Measurements from ENCODE around the gene HYPK.

HYPK gene, protein sequence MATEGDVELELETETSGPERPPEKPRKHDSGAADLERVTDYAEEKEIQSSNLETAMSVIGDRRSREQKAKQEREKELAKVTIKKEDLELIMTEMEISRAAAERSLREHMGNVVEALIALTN

DNA sequence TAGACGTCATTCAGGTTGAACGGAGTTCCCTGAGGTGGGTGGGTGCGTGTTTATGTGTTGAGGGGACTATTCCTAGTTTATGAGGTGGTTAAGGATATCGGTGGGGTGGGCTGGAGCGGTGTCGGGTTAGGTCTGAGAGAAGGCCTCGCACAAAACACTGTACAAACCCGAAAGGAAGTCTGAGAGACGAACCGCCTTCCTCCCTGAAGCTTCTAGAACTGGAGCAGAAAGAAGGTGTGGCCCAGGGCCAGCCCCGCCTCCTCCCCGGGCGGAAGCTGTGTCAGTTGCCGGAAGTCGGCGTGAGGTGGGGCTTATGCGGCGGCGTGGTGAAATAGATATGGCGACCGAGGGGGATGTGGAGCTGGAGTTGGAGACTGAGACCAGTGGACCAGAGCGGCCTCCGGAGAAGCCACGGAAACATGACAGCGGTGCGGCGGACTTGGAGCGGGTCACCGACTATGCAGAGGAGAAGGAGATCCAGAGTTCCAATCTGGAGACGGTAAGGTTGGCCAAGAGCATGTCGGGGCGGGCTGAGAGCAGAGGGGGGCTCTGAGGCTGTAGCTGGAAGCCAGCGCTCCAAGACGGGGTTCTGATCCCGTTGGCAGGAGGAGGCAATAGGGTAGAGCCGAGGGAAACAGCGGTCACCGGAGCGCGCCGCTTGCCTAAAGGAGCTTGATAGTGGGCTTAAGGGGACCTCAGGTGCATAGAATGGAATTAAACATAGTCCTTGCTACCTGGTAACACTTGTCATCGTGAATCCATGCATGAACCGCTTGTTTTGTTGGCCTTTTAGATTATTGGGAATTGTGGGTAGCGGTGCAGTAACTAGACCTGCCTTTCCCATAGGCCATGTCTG is at the start of gene HYPK:
Gene HYPK, plus strand, starts transcription at position 314 of the 856 bp plus-strand sequence. Its CDS starts 24 bp downstream, at position 338.
- DNase-seq (ENCODE audit: low read depth in 2 of 2) = peak; percentile 84 to 85

DNA sequence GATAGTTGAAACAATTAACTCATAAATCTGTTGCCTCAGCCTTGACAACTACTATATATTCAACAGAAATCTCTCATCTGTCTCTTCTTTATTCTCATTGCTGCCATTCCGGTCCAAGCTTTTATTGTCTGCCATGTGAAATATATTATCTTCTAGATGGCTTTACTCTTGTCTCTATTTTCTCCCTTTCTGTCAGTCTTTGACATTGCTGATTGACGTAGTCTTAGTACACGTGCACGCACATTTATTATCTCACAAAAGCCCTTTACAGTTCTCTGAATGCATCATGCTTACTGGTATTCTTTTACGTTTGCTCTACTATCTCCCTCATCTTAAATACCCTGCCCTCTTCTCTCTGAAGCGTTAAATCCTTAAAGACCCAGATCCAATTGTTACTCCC is 48.5 kb upstream of the HYPK start:
- no peak for DNase-seq (ENCODE audit: low read depth in 2 of 2)

DNA sequence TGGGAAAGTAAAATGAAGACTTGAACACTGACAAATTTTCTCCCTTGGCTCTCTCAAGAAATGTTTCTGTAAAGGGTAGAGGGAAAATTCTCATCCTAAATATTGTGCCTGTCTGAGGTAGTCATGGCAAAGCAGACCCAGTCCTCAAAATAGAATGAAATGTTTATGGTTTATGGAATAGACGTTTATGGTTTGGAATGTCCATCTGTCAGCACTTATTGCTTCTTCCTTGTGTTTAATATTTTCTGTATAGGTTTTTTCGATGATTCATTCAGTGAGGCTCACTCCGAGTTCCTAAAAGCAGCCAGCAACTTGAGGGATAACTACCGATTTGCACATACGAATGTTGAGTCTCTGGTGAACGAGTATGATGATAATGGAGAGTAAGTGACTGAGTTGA is 37.6 kb upstream of the HYPK start:
- DNase-seq (ENCODE audit: low read depth in 2 of 2) = no peak

DNA sequence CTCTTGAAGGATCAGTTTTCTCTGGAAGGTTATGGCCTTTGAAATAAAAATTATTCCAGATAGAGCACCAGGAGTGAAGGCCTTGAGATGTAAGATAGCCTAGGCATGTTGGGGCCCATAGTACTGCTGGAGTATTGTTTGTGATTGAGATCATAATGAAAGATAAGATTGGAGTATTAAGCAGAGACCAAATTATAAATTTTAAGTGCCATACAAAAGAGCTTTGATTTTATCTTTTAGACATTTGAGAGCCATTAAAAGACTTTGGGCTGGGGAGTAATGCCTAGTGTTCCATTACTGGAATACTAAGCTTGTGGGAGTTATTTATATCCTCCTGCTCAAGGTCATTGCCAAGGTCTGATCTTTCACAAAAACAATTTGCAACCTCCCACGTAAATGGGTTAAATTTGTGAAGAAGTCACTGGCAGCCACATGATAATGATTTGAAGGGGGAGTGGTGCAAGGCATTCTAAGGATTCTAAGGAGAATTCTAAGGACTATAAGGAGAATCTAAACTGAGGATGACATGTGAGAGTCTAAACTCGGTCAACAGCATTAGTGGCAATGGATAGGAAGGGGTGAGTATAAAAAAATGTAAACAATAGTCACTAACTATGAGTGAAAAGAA is 36.5 kb upstream of the HYPK start:
- DNase-seq (ENCODE audit: low read depth in 2 of 2) = no peak

DNA sequence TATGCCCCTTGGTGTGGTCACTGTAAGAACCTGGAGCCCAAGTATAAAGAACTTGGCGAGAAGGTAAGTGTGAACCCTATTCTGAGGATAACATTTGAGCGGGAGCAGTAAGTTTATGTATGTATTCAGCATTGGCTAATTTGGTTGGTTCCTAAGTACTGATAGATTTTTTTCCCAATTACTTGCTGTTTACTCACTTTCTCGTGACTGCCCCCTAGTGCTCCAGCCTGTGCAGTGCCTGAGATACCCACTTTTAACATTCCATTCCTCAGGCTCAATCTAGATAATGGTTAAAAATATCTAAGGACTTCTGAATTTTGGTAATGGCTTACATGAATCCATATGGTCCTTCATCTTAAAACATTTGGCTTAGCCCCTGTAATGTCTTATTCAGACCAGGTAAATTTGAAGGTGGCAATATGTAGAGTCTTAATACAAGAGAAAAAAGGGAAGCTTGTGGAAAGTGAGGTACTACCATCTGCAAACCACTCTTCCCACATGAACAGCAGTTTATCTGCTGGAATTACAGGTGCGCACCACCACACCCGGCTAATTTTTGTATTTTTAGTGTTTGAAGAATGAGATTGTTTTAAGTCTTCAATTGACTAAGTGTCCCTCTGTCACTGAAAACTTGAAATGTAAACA is 30.7 kb upstream of the HYPK start:
- DNase-seq (ENCODE audit: low read depth in 2 of 2) = no peak

DNA sequence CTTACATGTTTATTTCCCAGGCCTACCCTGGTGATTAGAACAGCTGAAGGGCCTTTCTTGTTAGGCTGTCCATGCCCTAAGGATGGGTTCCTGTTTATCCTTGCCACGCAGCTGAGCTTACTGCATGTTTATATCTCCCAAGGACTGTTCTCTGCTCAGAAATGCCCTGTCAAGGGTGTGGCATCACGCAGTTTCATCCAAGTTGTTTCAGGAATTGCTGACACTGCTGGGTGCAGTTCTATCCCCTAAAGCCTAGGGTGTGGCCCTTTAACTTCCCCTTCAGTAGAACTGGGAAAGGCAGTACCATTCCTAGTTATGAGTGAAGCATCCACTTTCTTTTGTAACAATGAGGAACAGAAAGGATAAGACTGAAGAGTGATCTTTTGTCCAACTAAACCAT is 28.6 kb upstream of the HYPK start:
- DNase-seq (ENCODE audit: low read depth in 2 of 2) = no peak

DNA sequence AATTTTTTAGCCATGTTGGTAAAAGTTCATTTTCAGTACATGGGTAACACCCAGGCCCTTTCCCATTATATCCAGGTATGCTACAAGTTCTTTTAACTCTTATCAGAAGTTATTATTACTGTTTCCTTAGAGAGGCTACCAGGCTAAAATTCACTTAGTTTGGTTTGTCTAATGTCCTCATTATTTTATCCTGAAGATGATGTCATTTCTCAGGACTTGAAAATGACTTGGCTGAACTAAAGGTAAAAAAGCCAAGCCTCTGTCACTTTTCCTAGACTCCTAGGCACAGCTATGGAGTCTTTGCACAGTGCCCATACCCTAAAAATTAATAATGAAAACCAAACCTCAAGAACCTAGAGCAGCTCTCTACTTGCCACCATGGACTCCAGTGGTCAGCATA is 27.8 kb upstream of the HYPK start:
- DNase-seq (ENCODE audit: low read depth in 2 of 2) = no peak

DNA sequence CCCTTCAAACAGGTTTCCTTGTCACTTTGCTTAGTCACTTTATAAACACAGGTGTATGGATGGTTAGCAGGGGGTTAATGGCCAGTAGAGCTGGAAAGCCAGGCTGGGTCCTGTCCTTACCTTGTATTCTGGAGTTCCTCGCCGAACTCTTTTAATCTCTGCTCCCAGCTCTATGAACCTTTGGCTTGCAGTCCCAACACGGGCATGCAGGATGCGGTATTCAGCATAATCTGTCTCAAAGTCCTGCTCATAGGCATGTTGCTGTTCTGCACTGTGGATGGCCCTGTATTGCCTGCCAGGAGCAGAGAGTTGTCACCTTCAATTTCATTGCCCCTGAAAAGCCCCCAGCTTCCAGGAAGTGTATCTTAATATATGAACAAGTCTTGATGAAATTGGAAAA is 26.3 kb upstream of the HYPK start:
- DNase-seq (ENCODE audit: low read depth in 2 of 2) = no peak

DNA sequence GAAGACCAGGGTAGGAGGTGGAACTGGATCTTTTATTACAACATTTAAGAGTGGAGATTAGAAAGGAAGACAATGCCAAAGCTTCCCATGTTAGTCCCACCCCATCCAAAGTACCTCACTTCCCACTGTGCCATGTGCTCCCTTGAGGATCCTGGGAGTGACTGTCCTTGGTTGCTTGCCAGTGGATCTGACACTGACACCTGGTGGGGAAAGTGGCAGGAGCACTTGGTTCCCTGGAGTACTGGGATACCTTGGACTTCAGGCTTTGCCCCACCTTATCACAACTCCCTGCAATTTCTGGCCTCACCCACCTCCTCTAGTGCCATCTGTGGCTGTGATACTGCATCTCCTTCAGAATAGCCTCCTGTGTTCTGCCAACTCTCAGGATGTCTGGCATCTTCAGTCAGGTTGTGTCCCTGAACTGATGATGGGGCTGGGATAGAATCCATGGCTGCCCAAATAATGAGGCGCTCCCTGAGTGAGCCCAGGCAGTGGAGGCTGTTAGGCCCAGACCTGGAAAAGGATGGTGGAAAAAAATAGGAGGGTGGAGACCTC is 24.9 kb upstream of the HYPK start:
- DNase-seq (ENCODE audit: low read depth in 2 of 2) = no peak

DNA sequence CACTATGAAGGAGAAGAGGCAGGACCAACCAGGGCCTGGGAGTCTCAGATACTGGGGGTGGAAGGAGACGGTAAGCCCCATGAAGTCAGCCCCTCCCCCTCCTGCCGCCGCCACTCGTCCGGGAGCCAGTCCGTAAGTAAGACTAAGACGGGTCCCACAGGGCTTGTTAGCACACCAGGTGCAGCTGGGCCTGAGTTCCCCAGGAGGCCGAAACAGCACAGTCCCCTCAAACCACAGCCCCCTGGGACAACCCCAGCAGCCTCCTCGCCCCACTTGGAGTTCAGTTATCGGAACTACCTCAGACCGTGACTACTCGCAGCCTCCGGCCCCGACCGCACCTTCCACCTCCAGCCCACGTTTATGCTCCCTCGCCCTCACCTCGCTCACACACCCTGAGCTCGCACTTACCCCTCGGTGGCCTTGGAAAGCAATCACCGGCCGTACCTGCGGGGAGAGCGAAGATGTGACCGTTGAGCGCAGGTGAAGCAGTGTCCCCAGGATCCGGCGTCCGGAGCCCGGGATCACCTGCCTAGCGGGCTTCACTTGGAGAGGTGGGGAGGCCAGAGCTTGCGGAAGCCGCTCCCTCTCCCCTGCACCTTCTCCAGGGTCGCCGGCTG is 24.2 kb upstream of the HYPK start:
- DNase-seq (ENCODE audit: low read depth in 2 of 2) = no peak

DNA sequence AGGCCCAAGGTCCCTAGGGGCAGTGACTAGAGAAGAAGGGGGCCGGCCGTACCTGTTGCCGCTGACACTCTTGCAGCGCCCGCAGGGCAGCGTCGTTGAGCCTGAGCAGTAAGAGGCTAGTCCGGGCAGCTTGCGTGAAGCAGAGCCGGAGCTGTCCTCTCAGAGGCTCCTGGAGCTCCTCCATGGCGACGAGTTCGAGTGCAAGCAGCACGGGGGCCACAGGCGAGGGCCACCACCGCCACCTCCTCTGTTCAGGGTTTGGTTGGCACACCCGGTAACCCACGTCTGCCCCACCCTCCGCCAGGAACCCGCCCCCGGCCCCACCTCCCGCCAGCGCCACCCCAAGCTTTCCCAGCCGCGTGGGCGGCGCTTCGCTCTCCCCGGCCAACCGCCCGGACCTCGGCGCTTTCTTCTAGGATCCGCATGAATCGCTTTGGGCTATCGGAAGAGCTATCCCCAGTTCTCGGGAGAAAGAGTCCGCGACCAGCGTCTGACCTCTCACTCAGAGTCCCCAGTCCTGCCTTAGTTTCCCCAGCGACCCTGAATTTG is 23.6 kb upstream of the HYPK start, which contains the start of gene ELL3:
Gene ELL3, minus strand, starts transcription at position 249 of the 549 bp plus-strand sequence. Its CDS starts 65 bp downstream, at position 184.
- DNase-seq (ENCODE audit: low read depth in 2 of 2) = peak; percentile 52 to 60

DNA sequence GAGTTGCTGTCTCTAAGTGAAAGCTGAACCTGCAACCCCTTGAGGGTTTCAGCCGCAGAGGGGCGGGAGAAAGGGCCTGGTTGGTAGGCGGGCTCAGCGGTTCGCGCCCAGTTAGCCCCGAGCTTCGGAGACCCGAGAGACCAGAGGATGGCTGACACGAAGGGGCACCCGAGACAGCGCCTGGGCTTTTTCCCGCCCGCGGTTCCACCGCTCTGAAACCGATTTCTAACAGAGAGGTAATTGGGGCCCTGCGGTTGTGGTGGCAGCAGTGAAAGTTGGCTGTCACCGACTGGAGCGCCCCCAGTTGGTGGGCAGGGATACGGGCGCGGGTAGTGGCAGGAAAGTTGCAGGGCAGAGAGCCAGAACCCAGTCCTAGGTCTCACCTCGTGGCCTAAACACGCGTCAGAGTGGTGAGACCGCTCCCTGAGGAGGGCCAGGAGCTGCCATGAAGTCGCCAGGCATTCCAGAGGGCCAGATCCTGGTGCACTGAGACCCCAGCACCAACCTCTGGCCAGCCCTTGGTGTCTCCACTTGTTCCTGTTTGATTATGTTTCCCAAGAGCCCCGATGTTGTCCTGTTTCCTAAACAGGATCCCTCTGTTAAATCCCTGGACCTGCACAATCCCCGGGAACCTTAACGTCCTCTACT is 23.0 kb upstream of the HYPK start:
- DNase-seq (ENCODE audit: low read depth in 2 of 2) = peak; percentile 65 to 69

DNA sequence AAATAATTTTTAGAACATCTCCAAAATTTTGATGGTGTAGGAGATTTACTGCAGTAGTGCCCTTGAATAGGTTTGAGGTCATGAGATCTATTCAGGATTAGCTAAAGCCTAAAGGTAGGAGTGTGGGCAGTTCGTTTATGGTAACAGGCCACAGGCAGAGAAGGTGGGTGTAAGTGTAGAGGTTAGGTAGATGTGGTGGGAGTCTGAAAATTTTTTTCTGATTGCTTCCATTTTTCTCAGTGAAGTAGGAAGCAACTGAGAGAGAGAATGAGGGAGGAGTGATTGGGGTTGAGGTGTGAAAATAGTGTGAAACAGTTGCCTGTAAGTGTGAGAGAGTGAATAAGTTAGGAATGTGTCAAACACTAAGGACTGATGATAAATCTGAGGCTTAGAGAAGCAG is 21.4 kb upstream of the HYPK start:
- no peak for DNase-seq (ENCODE audit: low read depth in 2 of 2)

DNA sequence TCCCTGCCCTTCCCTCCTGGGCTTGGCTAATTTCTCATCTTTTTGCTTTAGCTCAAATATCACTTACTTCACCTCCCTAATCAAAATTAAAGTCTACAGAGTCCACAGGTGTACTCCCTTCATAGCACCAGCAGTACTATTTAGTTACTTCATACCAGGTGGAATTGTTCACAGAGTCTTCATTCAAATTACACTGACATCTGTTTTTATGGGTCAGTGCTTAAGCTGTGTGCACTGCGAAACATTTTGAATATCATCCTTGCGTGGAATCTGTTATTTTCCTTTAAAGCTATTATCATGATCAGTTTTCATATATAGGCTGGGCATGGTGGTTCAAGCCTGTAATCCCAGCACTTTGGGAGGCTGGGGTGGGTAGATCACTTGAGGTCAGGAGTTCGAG is 11.0 kb upstream of the HYPK start:
- DNase-seq (ENCODE audit: low read depth in 2 of 2) = no peak

DNA sequence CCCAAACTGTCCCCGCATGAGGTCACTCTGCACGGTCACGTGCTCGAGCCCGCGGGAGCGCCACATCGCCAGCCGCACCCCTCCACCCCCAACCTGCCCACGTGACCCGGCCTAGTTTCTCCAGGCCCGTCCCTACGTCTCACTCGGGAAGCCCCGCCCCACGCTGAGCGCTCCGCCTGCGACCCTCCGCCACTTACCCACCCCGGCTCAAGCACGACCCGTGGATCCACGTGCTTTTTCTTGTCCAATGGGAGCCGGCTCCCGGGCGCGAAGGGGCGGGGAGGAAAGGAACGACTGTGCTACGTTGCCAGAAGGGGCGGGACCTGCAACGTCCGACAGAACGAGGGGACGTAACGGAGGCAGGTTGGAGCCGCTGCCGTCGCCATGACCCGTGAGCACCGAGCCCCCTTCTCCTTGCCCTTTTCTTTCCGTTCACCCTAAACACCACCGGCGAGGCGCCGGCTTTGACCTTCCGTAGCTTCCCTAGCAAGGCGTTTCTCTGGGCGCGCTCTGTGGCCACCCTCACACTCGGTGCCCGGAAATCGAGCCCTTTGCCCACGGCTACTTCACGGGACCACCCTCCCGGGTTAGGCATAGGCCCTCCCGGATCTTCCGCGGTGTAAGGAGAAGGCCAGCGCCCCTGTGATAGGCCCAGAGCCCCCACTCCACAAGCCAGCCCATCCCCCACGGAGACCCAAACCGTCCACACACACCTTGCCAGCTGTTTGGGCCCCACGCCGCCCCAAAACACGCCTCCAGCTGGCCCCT is 8.2 kb upstream of the HYPK start, which contains the start of gene SERF2:
Gene SERF2, plus strand, starts transcription at position 328 of the 768 bp plus-strand sequence. Its CDS starts 57 bp downstream, at position 385.
- DNase-seq (ENCODE audit: low read depth in 2 of 2) = peak; percentile 99 to 100

DNA sequence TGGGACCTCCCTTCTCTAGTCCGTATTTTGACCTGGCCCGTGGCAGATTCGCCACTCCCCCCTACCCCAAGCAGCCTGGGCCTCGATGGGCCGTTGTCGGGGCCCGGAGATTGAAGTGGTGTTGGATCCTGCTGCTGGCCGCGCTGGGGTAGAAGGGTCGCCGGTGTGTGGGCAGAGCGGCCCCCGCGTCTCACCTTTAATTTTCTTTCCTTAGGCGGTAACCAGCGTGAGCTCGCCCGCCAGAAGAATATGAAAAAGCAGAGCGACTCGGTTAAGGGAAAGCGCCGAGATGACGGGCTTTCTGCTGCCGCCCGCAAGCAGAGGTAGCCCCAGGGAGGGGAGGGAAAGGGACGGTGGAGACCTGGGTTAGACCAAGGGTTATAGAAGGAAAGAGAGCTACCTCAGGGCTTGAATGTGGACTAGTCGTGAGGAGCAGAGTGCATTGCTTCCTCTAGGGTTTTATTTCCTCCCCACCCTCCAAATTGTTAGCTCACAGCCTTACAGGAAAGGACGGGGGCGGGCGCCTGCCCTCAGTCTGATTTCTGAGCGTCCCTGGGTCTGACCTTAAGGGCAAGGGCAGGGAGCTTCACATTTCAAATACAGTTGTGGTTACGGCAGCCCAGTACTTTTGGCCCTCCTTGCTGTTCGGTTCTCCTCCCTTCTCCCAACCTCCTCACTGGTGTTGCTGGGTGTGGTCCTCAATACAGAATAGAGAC is 7.5 kb upstream of the HYPK start:
- peak in 1 of 2 donors; percentile 24 for DNase-seq (ENCODE audit: low read depth in 2 of 2)

DNA sequence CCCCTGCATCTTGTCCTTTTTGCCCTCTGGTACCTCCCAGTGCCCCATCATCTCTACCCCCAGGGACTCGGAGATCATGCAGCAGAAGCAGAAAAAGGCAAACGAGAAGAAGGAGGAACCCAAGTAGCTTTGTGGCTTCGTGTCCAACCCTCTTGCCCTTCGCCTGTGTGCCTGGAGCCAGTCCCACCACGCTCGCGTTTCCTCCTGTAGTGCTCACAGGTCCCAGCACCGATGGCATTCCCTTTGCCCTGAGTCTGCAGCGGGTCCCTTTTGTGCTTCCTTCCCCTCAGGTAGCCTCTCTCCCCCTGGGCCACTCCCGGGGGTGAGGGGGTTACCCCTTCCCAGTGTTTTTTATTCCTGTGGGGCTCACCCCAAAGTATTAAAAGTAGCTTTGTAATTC is 6.8 kb upstream of the HYPK start:
- DNase-seq (ENCODE audit: low read depth in 2 of 2) = no peak

DNA sequence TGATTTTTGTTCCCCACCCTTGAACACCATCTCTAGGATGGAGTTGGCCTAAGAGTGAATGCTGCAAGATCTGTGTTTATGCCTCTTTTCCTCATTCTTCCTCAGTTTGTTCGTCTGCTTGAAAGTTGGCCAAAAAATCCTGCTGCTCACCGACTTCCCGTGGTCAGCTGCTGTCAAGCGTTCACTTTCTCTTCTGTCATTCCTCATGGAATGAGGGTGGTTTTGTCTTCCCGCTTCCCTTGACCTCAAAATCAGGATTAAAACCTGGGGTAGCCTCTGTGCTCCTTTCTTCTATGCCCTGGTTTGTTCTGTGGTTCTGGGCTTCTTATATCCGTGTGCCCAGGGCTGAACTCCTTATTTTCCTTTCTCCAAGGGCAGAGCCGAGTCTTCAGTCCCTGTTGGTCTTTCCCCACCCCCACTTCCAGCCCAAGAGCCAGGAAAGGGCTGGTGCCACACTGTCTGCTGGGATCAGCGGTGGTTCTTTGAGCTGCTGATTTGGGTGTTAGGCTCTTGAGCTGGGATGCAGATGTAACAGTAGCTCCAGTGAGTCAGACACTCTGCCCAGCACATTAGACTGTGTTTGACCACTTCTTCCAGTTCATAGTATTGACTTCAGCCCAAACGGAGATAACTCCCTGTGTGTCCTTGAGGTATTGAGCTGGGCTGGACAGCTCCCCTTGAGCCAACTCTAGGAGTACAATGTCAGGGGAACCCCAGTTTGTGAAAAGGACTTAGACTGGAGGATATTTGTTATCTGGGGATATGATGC is 5.9 kb upstream of the HYPK start:
- DNase-seq (ENCODE audit: low read depth in 2 of 2) = no peak
